Kidney (tissue), 14 donors: Measurements from ENCODE around the gene TSPYL2. TPM values are rescaled to one million over a fixed set of nuclear protein-coding genes. Genes with fewer than 3 reads are reported as not detected.

Source experiments
- DNase-seq, 5 donors: peaks; one replicate each; pipeline ENCODE4 v3.0.0-alpha.2; 2013 to 2020
- FAIRE-seq: peaks from 2 replicates; lab custom pipeline; 2012; peaks lifted over from hg19 to GRCh38; lab: Jason Lieb, UNC
- H3K27ac ChIP-seq, 2 donors: one replicate each; pipeline ENCODE4 v1.7.0; 2013; ENCODE audit warnings: low read depth in 2 of 2, low read length in 2 of 2, inconsistent platforms in 1 of 2
- H3K27me3 ChIP-seq: one replicate; pipeline ENCODE4 v1.7.1; 2013; ENCODE audit warnings: low read length, inconsistent platforms; ENCODE audit not compliant: control insufficient read depth, insufficient read depth
- H3K36me3 ChIP-seq, 3 donors: one replicate each; pipeline versions ENCODE4 v1.7.0 to v1.7.1; 2013; ENCODE audit warnings: low read length in 3 of 3, control low read depth in 1 of 3, inconsistent platforms in 1 of 3; ENCODE audit not compliant: insufficient read depth in 3 of 3, control insufficient read depth in 2 of 3
- H3K4me1 ChIP-seq, 3 donors: one replicate each; pipeline versions ENCODE4 v1.7.0 to v1.7.1; 2013; ENCODE audit warnings: low read length in 3 of 3, inconsistent platforms in 1 of 3, low read depth in 1 of 3; ENCODE audit not compliant: control insufficient read depth in 2 of 3, insufficient read depth in 2 of 3
- H3K4me3 ChIP-seq, 3 donors: one replicate each; pipeline versions ENCODE4 v1.7.0 to v1.8.1; 2013; ENCODE audit warnings: low read length in 3 of 3, control low read depth in 1 of 3, inconsistent platforms in 1 of 3
- H3K9ac ChIP-seq, 3 donors: one replicate each; pipeline versions ENCODE4 v1.7.0 to v1.7.1; 2013; ENCODE audit warnings: low read length in 3 of 3, control low read depth in 1 of 3, inconsistent platforms in 1 of 3
- H3K9me3 ChIP-seq, 3 donors: one replicate each; pipeline versions ENCODE4 v1.7.0 to v1.7.1; 2013; ENCODE audit warnings: low read length in 3 of 3, control low read depth in 1 of 3, inconsistent platforms in 1 of 3; ENCODE audit not compliant: control insufficient read depth in 2 of 3, insufficient read depth in 1 of 3
- intact Hi-C: fragments of 100-400 bp; cut with DNase I; formaldehyde crosslinking; loops from one replicate; pipeline ENCODE4 v1.11.1; 2022
- polyA plus RNA-seq: library from polyadenylated mRNA; stranded (reverse); fragments of 350-450 nt; fragmentation: Illumina TruSeq; extraction: RNeasy Lipid Tissue Mini Kit (QIAGEN cat#74804); gene quantifications from one replicate; pipeline ENCODE4 v1.2.3, GENCODE V29; 2014; ENCODE audit warnings: low read depth, low replicate concordance; ENCODE audit not compliant: insufficient read depth
- total RNA-seq: library from RNA; stranded (reverse); fragmentation: NEBNext Ultra II Directional; extraction: Animal tissue kit (Norgen Biotek cat#: 25700); gene quantifications from one replicate; pipeline ENCODE4 v1.2.1, GENCODE V29; 2021
- TF ChIP-seq, protein P1 (sequence below): IDR thresholded peaks from 3 replicates; pipeline ENCODE4 v1.5.1; 2012; ENCODE audit warnings: mild to moderate bottlenecking, moderate library complexity, borderline replicate concordance; ENCODE audit not compliant: insufficient read depth; ENCODE audit errors: extremely low read depth
- donor health status: control.
- donor health status: control.
- donor health status: control.
- donor health status: control.
- donor health status: control.
- donor health status: DM: yes; HTN: yes; CAD: no.
- donor health status: Normal renal cell carcinoma (clear cell type).

The TSPYL2 gene
- total and polyA plus RNA-seq, 2 donors from 2014 or later = 8.0 to 36.6 TPM

DNA sequence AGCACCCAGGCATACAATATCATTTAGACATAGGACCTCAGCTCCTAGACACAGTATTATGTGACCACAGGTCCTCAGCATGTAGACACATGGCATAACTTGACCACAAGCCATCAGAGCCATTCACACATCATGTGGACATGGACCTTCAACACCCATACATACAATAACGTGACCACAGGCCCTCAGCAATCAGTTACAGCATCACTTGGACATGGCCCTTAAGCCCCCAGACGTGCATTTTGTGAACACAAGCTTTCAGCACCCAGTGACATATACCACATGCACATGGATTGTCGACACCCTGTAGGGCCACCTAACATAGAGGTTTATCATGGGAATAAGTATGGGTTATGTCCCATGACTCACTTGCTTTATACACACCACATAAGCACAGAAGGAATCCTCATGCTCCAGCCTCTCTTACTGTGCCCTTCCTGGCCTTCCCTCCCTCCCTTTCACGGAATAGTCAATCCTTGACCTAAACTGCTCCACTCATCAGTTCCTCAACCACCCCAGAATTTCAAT lies 1.9 kb downstream of the TSPYL2 start:
- FAIRE-seq = no peak
- H3K9me3 ChIP-seq = no peaks in the 10 kb centered on the region
- no peaks in the 10 kb centered on the region for H3K27me3 ChIP-seq
- H3K9ac ChIP-seq = no peak overlapping the region
- DNase-seq = no peak
- peaks cover 0 to 4% (median 0%) of the 10 kb centered on the region in 3 donors for H3K4me1 ChIP-seq
- peaks cover 0 to 8% (median 4%) of the 10 kb centered on the region in 3 donors for H3K36me3 ChIP-seq
- TF ChIP-seq, protein P1, sequence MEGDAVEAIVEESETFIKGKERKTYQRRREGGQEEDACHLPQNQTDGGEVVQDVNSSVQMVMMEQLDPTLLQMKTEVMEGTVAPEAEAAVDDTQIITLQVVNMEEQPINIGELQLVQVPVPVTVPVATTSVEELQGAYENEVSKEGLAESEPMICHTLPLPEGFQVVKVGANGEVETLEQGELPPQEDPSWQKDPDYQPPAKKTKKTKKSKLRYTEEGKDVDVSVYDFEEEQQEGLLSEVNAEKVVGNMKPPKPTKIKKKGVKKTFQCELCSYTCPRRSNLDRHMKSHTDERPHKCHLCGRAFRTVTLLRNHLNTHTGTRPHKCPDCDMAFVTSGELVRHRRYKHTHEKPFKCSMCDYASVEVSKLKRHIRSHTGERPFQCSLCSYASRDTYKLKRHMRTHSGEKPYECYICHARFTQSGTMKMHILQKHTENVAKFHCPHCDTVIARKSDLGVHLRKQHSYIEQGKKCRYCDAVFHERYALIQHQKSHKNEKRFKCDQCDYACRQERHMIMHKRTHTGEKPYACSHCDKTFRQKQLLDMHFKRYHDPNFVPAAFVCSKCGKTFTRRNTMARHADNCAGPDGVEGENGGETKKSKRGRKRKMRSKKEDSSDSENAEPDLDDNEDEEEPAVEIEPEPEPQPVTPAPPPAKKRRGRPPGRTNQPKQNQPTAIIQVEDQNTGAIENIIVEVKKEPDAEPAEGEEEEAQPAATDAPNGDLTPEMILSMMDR = no peak
- H3K27ac ChIP-seq = no peak overlapping the region
- peak overlapping the region in 2 of 3 donors; percentile 63 to 89 for H3K4me3 ChIP-seq
- intact Hi-C loops = no loop called here

DNA sequence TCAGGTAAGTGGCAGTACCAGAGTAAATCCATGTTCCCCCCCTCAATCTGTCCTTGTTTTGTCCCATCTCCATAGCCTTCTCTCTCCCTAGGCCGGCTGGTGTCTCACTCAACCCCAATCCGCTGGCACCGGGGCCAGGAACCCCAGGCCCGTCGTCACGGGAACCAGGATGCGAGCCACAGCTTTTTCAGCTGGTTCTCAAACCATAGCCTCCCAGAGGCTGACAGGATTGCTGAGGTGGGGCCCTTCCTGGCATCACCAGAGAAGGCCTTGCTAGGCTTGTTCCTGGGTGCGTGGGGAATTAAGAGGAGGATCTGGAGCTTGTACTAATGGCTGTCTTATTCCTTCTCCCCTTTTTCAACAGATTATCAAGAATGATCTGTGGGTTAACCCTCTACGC lies 2.7 kb downstream of the TSPYL2 start:
- FAIRE-seq = no peak
- H3K4me1 ChIP-seq = peaks cover 0 to 4% (median 0%) of the 10 kb centered on the region in 3 donors
- no peaks in the 10 kb centered on the region for H3K9me3 ChIP-seq
- TF ChIP-seq, protein P1 = no peak
- H3K4me3 ChIP-seq = no peak overlapping the region
- no peak overlapping the region for H3K27ac ChIP-seq
- H3K9ac ChIP-seq = no peak overlapping the region
- peaks cover 3% of the 10 kb centered on the region for H3K27me3 ChIP-seq
- intact Hi-C loops = no loop called here
- peaks cover 0 to 8% (median 4%) of the 10 kb centered on the region in 3 donors for H3K36me3 ChIP-seq
- DNase-seq = no peak

DNA sequence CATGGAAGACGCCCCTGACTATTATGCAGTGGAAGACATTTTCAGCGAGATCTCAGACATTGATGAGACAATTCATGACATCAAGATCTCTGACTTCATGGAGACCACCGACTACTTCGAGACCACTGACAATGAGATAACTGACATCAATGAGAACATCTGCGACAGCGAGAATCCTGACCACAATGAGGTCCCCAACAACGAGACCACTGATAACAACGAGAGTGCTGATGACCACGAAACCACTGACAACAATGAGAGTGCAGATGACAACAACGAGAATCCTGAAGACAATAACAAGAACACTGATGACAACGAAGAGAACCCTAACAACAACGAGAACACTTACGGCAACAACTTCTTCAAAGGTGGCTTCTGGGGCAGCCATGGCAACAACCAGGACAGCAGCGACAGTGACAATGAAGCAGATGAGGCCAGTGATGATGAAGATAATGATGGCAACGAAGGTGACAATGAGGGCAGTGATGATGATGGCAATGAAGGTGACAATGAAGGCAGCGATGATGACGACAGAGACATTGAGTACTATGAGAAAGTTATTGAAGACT lies 3.6 kb downstream of the TSPYL2 start:
- Histone ChIP-seq H3K27ac (no peak overlapping the region), H3K9me3 (no peaks in the 10 kb centered on the region), H3K4me3 (no peak overlapping the region), H3K36me3 (peaks cover 0 to 8% (median 4%) of the 10 kb centered on the region in 3 donors), H3K27me3 (peaks cover 4% of the 10 kb centered on the region), H3K9ac (no peak overlapping the region), H3K4me1 (peaks cover 0 to 4% (median 0%) of the 10 kb centered on the region in 3 donors)
- no peak for DNase-seq
- no peak for FAIRE-seq
- intact Hi-C loops = no loop called here
- TF ChIP-seq, protein P1 = no peak
